Neural cell (in vitro differentiated cells): ENCODE measurements around the gene PRELP. TPM values are rescaled to one million over a fixed set of nuclear protein-coding genes. Genes with fewer than 3 reads are reported as not detected.

Experiments used
- H2AFZ ChIP-seq: fragments of 200-600, 300-800 bp; sonication (generic), shearing (Covaris generic); 2 replicates; pipeline ENCODE4 v1.6.0; 2014; ENCODE audit warnings: low read depth, mild to moderate bottlenecking, antibody characterized with exemption, low read length, moderate library complexity
- H3F3A ChIP-seq: fragments of 200-600 bp; shearing (Covaris generic); 2 replicates; pipeline ENCODE4 v1.6.1; 2016; ENCODE audit warnings: mild to moderate bottlenecking, moderate library complexity, mixed read lengths, antibody characterized with exemption, low read length; ENCODE audit not compliant: insufficient read depth, poor library complexity, severe bottlenecking
- H3K27ac ChIP-seq: fragments of 200-600, 300-800 bp; sonication (generic), shearing (Covaris generic); 2 replicates; pipeline ENCODE4 v1.5.1; 2014; ENCODE audit warnings: mild to moderate bottlenecking, low read length, moderate library complexity
- H3K27me3 ChIP-seq: fragments of 300-800, 200-600 bp; sonication (generic), shearing (Covaris generic); 2 replicates; pipeline ENCODE4 v1.6.0; 2014; ENCODE audit warnings: mild to moderate bottlenecking, low read depth, low read length, moderate library complexity; ENCODE audit not compliant: insufficient read depth
- H3K36me3 ChIP-seq: fragments of 300-800, 200-600 bp; sonication (generic), shearing (Covaris generic); 2 replicates; pipeline ENCODE4 v1.5.1; 2014; ENCODE audit warnings: mild to moderate bottlenecking, antibody characterized with exemption, low read length, moderate library complexity; ENCODE audit not compliant: insufficient read depth
- H3K4me2 ChIP-seq: fragments of 300-800, 200-600 bp; sonication (generic), shearing (Covaris generic); 2 replicates; pipeline ENCODE4 v1.6.0; 2014; ENCODE audit warnings: mild to moderate bottlenecking, low read length
- H3K4me3 ChIP-seq: fragments of 300-800, 200-600 bp; sonication (generic), shearing (Covaris generic); 2 replicates; pipeline ENCODE4 v1.5.1; 2014; ENCODE audit warnings: mild to moderate bottlenecking, low read length, moderate library complexity
- H3K79me2 ChIP-seq: fragments of 200-600 bp; shearing (Covaris generic); replicated peaks from 2 replicates; pipeline ENCODE4 v1.6.0; 2014; ENCODE audit warnings: mild to moderate bottlenecking, low read length, moderate library complexity; ENCODE audit not compliant: insufficient read depth
- H3K9ac ChIP-seq: fragments of 300-800, 200-600 bp; sonication (generic), shearing (Covaris generic); 2 replicates; pipeline ENCODE4 v1.6.1; 2016; ENCODE audit warnings: mild to moderate bottlenecking, low read length, mixed read lengths
- H3K9me2 ChIP-seq: fragments of 200-600 bp; shearing (Covaris generic); 2 replicates; pipeline ENCODE4 v1.6.1; 2016; ENCODE audit warnings: mild to moderate bottlenecking, low read length, mixed read lengths; ENCODE audit not compliant: insufficient read depth
- H3K9me3 ChIP-seq: fragments of 200-600, 300-800 bp; sonication (generic), shearing (Covaris generic); 2 replicates; pipeline ENCODE4 v1.6.1; 2016; ENCODE audit warnings: mild to moderate bottlenecking, mixed run types, low read length, moderate library complexity, mixed read lengths
- H4K20me1 ChIP-seq: fragments of 200-600 bp; shearing (Covaris generic); 2 replicates; pipeline ENCODE4 v1.6.1; 2016; ENCODE audit warnings: mild to moderate bottlenecking, mixed run types; ENCODE audit not compliant: insufficient read depth
- EP300 ChIP-seq: fragments of 450-650 bp; conservative IDR thresholded peaks from 2 replicates; pipeline ENCODE4 v1.6.1; 2014; ENCODE audit warnings: antibody characterized with exemption, mild to moderate bottlenecking, moderate library complexity; ENCODE audit not compliant: poor library complexity, severe bottlenecking
- EZH2 ChIP-seq: fragments of 200-600, 300-800 bp; shearing (Covaris generic), sonication (generic); IDR thresholded peaks from 2 replicates; pipeline ENCODE4 v1.6.1; 2014; ENCODE audit warnings: antibody characterized with exemption, low read length, borderline replicate concordance, mild to moderate bottlenecking; ENCODE audit not compliant: insufficient read depth, poor library complexity, severe bottlenecking
- MXI1 ChIP-seq: fragments of 450-650 bp; conservative IDR thresholded peaks from 2 replicates; pipeline ENCODE4 v1.6.1; 2014; ENCODE audit warnings: antibody characterized with exemption, mild to moderate bottlenecking; ENCODE audit not compliant: poor library complexity, severe bottlenecking
- POLR2AphosphoS5 ChIP-seq: IDR thresholded peaks from 2 replicates; pipeline ENCODE4 v1.6.1; 2012
- RAD21 ChIP-seq: fragments of 450-650 bp; conservative IDR thresholded peaks from 2 replicates; pipeline ENCODE4 v1.6.1; 2014; ENCODE audit warnings: antibody characterized with exemption, mild to moderate bottlenecking, moderate library complexity
- SMC3 ChIP-seq: fragments of 450-650 bp; conservative IDR thresholded peaks from 2 replicates; pipeline ENCODE4 v1.6.1; 2014; ENCODE audit warnings: antibody characterized with exemption, mild to moderate bottlenecking, moderate library complexity; ENCODE audit not compliant: poor library complexity
- TAF1 ChIP-seq: IDR thresholded peaks from 2 replicates; pipeline ENCODE4 v1.6.1; 2012; ENCODE audit warnings: low read depth
- polyA plus RNA-seq: library from polyadenylated mRNA; depleted of rRNA; stranded (reverse); fragments of >200 nt; gene quantifications from 2 replicates; pipeline ENCODE4 v1.2.3, GENCODE V29; 2014
- TF ChIP-seq, protein P1 (sequence below): fragments of 450-650 bp; IDR thresholded peaks from 2 replicates; pipeline ENCODE4 v1.5.1; 2014; ENCODE audit warnings: antibody characterized with exemption, mild to moderate bottlenecking, moderate library complexity; ENCODE audit not compliant: poor library complexity, severe bottlenecking
- TF ChIP-seq, protein P2 (sequence below): IDR thresholded peaks from 2 replicates; pipeline ENCODE4 v1.6.1; 2012; ENCODE audit warnings: borderline replicate concordance

The PRELP gene
- polyA plus RNA-seq, 1 donor from 2014 or later: not detected

DNA sequence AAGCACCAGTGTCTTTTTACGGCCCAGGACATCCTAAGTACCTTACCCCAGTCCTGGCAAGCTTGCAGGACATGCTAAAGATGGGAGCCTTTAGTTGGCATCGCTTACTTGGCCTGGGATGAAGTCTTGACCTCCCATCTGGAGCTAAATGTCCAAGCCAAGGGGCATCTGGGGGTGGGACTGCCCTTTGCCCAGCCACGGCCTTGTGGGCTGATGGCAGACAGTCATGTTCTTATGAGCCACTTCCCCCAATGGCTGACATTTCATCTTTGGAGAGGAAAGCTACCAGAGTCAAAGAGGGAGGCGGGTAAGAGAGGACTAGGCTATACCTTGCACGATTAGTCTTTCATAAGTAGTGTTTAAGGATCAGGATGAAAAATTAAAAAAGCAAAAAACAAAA, 50.5 kb downstream of the PRELP start (continued):
- TF ChIP-seq, protein P1, sequence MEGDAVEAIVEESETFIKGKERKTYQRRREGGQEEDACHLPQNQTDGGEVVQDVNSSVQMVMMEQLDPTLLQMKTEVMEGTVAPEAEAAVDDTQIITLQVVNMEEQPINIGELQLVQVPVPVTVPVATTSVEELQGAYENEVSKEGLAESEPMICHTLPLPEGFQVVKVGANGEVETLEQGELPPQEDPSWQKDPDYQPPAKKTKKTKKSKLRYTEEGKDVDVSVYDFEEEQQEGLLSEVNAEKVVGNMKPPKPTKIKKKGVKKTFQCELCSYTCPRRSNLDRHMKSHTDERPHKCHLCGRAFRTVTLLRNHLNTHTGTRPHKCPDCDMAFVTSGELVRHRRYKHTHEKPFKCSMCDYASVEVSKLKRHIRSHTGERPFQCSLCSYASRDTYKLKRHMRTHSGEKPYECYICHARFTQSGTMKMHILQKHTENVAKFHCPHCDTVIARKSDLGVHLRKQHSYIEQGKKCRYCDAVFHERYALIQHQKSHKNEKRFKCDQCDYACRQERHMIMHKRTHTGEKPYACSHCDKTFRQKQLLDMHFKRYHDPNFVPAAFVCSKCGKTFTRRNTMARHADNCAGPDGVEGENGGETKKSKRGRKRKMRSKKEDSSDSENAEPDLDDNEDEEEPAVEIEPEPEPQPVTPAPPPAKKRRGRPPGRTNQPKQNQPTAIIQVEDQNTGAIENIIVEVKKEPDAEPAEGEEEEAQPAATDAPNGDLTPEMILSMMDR: no peak

DNA sequence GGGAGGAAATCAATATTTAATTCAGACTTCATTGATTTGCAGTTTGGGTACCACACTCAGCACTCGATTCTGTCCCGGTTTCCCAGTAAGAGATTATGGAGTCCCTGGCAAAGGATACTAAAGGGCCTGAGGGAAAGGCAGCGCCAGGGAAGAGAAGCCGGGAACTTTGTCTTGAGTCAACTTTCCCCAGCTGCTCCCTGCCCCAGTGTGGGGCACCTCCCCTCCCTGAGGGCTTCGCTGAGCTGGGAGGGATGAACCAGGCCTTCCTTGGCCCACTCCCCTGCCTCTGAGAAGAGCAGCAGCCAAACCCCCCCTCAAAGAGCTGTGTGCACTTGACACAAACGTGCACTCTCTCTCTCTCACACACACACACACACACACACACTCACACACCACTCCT, 51.0 kb downstream of the PRELP start:
- no peaks in the 10 kb centered on the region for H3K27me3 ChIP-seq
- H3K9ac ChIP-seq: no peak overlapping the region
- no peak overlapping the region for H3K4me2 ChIP-seq
- no peaks in the 10 kb centered on the region for H4K20me1 ChIP-seq
- TF ChIP-seq EZH2 (no peak), SMC3 (no peak), MXI1 (no peak), RAD21 (no peak), EP300 (no peak), POLR2AphosphoS5 (no peak), TAF1 (no peak)
- TF ChIP-seq, protein P2, sequence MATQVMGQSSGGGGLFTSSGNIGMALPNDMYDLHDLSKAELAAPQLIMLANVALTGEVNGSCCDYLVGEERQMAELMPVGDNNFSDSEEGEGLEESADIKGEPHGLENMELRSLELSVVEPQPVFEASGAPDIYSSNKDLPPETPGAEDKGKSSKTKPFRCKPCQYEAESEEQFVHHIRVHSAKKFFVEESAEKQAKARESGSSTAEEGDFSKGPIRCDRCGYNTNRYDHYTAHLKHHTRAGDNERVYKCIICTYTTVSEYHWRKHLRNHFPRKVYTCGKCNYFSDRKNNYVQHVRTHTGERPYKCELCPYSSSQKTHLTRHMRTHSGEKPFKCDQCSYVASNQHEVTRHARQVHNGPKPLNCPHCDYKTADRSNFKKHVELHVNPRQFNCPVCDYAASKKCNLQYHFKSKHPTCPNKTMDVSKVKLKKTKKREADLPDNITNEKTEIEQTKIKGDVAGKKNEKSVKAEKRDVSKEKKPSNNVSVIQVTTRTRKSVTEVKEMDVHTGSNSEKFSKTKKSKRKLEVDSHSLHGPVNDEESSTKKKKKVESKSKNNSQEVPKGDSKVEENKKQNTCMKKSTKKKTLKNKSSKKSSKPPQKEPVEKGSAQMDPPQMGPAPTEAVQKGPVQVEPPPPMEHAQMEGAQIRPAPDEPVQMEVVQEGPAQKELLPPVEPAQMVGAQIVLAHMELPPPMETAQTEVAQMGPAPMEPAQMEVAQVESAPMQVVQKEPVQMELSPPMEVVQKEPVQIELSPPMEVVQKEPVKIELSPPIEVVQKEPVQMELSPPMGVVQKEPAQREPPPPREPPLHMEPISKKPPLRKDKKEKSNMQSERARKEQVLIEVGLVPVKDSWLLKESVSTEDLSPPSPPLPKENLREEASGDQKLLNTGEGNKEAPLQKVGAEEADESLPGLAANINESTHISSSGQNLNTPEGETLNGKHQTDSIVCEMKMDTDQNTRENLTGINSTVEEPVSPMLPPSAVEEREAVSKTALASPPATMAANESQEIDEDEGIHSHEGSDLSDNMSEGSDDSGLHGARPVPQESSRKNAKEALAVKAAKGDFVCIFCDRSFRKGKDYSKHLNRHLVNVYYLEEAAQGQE: no peak
- TF ChIP-seq, protein P1: no peak
- H2AFZ ChIP-seq: no peak overlapping the region
- no peak overlapping the region for H3K27ac ChIP-seq
- no peaks in the 10 kb centered on the region for H3F3A ChIP-seq
- no peak overlapping the region for H3K4me3 ChIP-seq
- H3K9me2 ChIP-seq: no peaks in the 10 kb centered on the region
- no peaks in the 10 kb centered on the region for H3K9me3 ChIP-seq
- H3K36me3 ChIP-seq: no peaks in the 10 kb centered on the region
- no peaks in the 10 kb centered on the region for H3K79me2 ChIP-seq

DNA sequence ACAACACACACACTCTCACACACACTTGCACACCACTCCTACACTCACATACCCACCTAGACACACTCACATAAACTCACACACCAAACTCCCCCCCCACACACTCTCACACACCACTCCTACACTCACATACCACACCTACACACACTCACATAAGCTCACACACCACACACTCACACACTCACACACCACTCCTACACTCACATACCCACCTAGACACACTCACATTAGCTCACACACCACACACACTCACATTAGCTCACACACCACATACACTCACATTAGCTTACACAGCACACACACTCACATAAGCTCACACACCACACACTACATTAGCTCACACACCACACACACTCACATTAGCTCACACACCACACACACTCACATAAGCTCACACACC, 51.4 kb downstream of the PRELP start:
- Histone ChIP-seq H3K27ac (no peak overlapping the region), H3K27me3 (no peaks in the 10 kb centered on the region), H2AFZ (no peak overlapping the region), H4K20me1 (no peaks in the 10 kb centered on the region), H3K79me2 (no peaks in the 10 kb centered on the region), H3K4me3 (no peak overlapping the region), H3K9ac (no peak overlapping the region), H3K36me3 (no peaks in the 10 kb centered on the region), H3K9me2 (no peaks in the 10 kb centered on the region), H3K4me2 (no peak overlapping the region), H3K9me3 (no peaks in the 10 kb centered on the region), H3F3A (no peaks in the 10 kb centered on the region)
- TF ChIP-seq SMC3: no peak
- TF ChIP-seq POLR2AphosphoS5: no peak
- TF ChIP-seq, protein P1: no peak
- no peak for TF ChIP-seq TAF1
- TF ChIP-seq MXI1: no peak
- no peak for TF ChIP-seq RAD21
- TF ChIP-seq, protein P2: no peak
- TF ChIP-seq EZH2: no peak
- TF ChIP-seq EP300: no peak
